DOHH2 (cell line): Measurements from ENCODE around the gene MEGF8.
"Not testable (repeated sequence)": the region's sequence is repeated elsewhere in the genome, so short reads cannot be mapped to it uniquely, and the experiment has no call there.

Experiments used
- H3F3A ChIP-seq: fragments of 200-600 bp; sonication (generic), shearing (Covaris generic); 2 replicates; pipeline ENCODE4 v1.6.0; 2016; ENCODE audit warnings: antibody characterized with exemption, mild to moderate bottlenecking; ENCODE audit not compliant: control insufficient read depth, insufficient read depth
- H3K27ac ChIP-seq: fragments of 200-600 bp; sonication (generic); 2 replicates; pipeline ENCODE4 v1.5.1; 2014; ENCODE audit warnings: low read depth, mild to moderate bottlenecking, low read length, moderate library complexity
- H3K27me3 ChIP-seq: fragments of 200-600 bp; sonication (generic); 2 replicates; pipeline ENCODE4 v1.6.1; 2014; ENCODE audit warnings: mild to moderate bottlenecking, low read length, mixed read lengths; ENCODE audit not compliant: control insufficient read depth
- H3K36me3 ChIP-seq: fragments of 200-600 bp; sonication (generic); 2 replicates; pipeline ENCODE4 v1.6.1; 2014; ENCODE audit warnings: mild to moderate bottlenecking, low read length, moderate library complexity, mixed read lengths; ENCODE audit not compliant: control insufficient read depth
- H3K4me1 ChIP-seq: fragments of 200-600 bp; sonication (generic); 2 replicates; pipeline ENCODE4 v1.6.1; 2014; ENCODE audit warnings: mild to moderate bottlenecking, low read length, mixed read lengths; ENCODE audit not compliant: control insufficient read depth
- H3K4me2 ChIP-seq: fragments of 200-600 bp; sonication (generic); 2 replicates; pipeline ENCODE4 v1.6.0; 2014; ENCODE audit warnings: mild to moderate bottlenecking, low read length, moderate library complexity
- H3K4me3 ChIP-seq: fragments of 200-600 bp; sonication (generic); 2 replicates; pipeline ENCODE4 v1.5.1; 2014; ENCODE audit warnings: mild to moderate bottlenecking, low read length, mixed read lengths
- H3K79me2 ChIP-seq: fragments of 200-600 bp; sonication (generic); 2 replicates; pipeline ENCODE4 v1.6.1; 2014; ENCODE audit warnings: mild to moderate bottlenecking, low read length, mixed read lengths; ENCODE audit not compliant: control insufficient read depth
- H3K9me2 ChIP-seq: fragments of 200-600 bp; sonication (generic); replicated peaks from 2 replicates; pipeline ENCODE4 v1.6.1; 2014; ENCODE audit warnings: mild to moderate bottlenecking, low read length, mixed read lengths; ENCODE audit not compliant: control insufficient read depth
- H3K9me3 ChIP-seq: fragments of 200-600 bp; sonication (generic); 2 replicates; pipeline ENCODE4 v1.6.1; 2014; ENCODE audit warnings: antibody characterized with exemption, low read length, mixed read lengths; ENCODE audit not compliant: control insufficient read depth, insufficient read depth
- H4K20me1 ChIP-seq: fragments of 200-600 bp; sonication (generic); 2 replicates; pipeline ENCODE4 v1.6.0; 2014; ENCODE audit warnings: low read depth, mild to moderate bottlenecking, antibody characterized with exemption, low read length, moderate library complexity; ENCODE audit not compliant: control insufficient read depth, insufficient read depth
- CTCF ChIP-seq: fragments of 200-600 bp; sonication (generic); IDR thresholded peaks from one replicate; pipeline ENCODE4 v1.5.1; 2014; ENCODE audit warnings: antibody characterized with exemption, mild to moderate bottlenecking, low read depth, low read length; ENCODE audit not compliant: poor library complexity, severe bottlenecking
- EZH2phosphoT487 ChIP-seq: fragments of 200-600 bp; sonication (generic); IDR thresholded peaks from 2 replicates; pipeline ENCODE4 v1.6.1; 2017; ENCODE audit warnings: borderline replicate concordance, mild to moderate bottlenecking, antibody characterized with exemption, low read length, moderate library complexity, mixed read lengths

Gene MEGF8

GRCh38 chr19:42328106-42328505 is 2.7 kb downstream of the MEGF8 start:
- Histone ChIP-seq H3K9me3 (no peaks in the 10 kb centered on the region), H3K27me3 (no peaks in the 10 kb centered on the region), H4K20me1 (0 out of 2 replicates have a peak, but pooled peaks cover 4% of the 10 kb centered on the region), H3K27ac (no peak overlapping the region), H3K4me1 (peaks cover 27% of the 10 kb centered on the region), H3K36me3 (peaks cover 4% of the 10 kb centered on the region), H3K4me2 (no peak overlapping the region), H3F3A (no peaks in the 10 kb centered on the region), H3K79me2 (peaks cover 53% of the 10 kb centered on the region), H3K4me3 (no peak overlapping the region), H3K9me2 (no peaks in the 10 kb centered on the region)
- TF ChIP-seq CTCF (no peak), EZH2phosphoT487 (no peak)

GRCh38 chr19:42328854-42329253 is 3.4 kb downstream of the MEGF8 start:
- H3K27me3 ChIP-seq: no peaks in the 10 kb centered on the region
- no peak overlapping the region for H3K4me2 ChIP-seq
- no peaks in the 10 kb centered on the region for H3F3A ChIP-seq
- no peak overlapping the region for H3K4me3 ChIP-seq
- peaks cover 4% of the 10 kb centered on the region for H3K36me3 ChIP-seq
- H3K27ac ChIP-seq: no peak overlapping the region
- TF ChIP-seq CTCF (no peak), EZH2phosphoT487 (no peak)
- 0 out of 2 replicates have a peak, but pooled peaks cover 4% of the 10 kb centered on the region for H4K20me1 ChIP-seq
- H3K9me2 ChIP-seq: no peaks in the 10 kb centered on the region
- peaks cover 32% of the 10 kb centered on the region for H3K4me1 ChIP-seq
- peaks cover 53% of the 10 kb centered on the region for H3K79me2 ChIP-seq
- H3K9me3 ChIP-seq: no peaks in the 10 kb centered on the region

- no peaks in the 10 kb centered on the region for H3K27me3 ChIP-seq
- H3K36me3 ChIP-seq: peaks cover 4% of the 10 kb centered on the region
- no peaks in the 10 kb centered on the region for H3K9me3 ChIP-seq
- H3K9me2 ChIP-seq: no peaks in the 10 kb centered on the region
- TF ChIP-seq EZH2phosphoT487 (no peak), CTCF (no peak)
- no peaks in the 10 kb centered on the region for H3F3A ChIP-seq
- H3K4me1 ChIP-seq: peaks cover 23% of the 10 kb centered on the region
- 0 out of 2 replicates have a peak, but pooled peaks cover 4% of the 10 kb centered on the region for H4K20me1 ChIP-seq
- H3K79me2 ChIP-seq: peaks cover 53% of the 10 kb centered on the region
- no peak overlapping the region for H3K4me3 ChIP-seq
- H3K4me2 ChIP-seq: no peak overlapping the region
- H3K27ac ChIP-seq: no peak overlapping the region
These were observed 4.8 kb downstream of the MEGF8 start for GRCh38 chr19:42330241-42330711.

- H3K4me2 ChIP-seq, H3K27me3 ChIP-seq, H3F3A ChIP-seq, H3K27ac ChIP-seq, H3K9me2 ChIP-seq, H3K9me3 ChIP-seq, H4K20me1 ChIP-seq, H3K4me3 ChIP-seq, H3K36me3 ChIP-seq: not testable (repeated sequence)
- peaks cover 44% of the 10 kb centered on the region for H3K79me2 ChIP-seq
- H3K4me1 ChIP-seq: peaks cover 20% of the 10 kb centered on the region
These were observed 5.9 kb downstream of the MEGF8 start for GRCh38 chr19:42331333-42331732.
